ENCODE measurements around the gene ASCC1.

DNA sequence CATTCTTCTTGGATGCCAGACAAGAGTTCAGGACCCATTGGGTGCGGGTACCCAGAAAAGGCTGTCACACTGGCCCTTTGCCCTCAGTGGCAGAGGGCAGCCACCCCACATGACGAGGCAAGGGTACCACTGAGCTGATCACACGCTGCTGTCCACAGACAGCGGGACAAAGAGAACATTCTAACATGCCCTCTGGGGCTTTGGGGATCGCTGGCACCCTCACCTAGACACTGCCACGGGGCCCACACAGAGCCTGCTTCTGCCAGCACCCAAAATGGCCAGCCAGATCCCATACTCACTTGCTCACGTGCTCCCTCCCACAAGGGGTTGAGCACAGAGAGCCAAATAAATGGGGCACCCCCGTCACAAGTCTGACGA lies 111.0 kb downstream of the ASCC1 start:
- TF ChIP-seq POLR2A (IDR thresholded peaks at IDR 0.05; ENCODE audit: low read depth, low read length) (no peak), POLR2AphosphoS5 (IDR thresholded peaks at IDR 0.05; ENCODE audit: insufficient read depth, low read depth, low read length) (no peak), CTCF (IDR thresholded peaks at IDR 0.05; ENCODE audit: extremely low read depth in 1 of 2, insufficient read depth in 1 of 2, low read depth in 1 of 2, low read length in 2 of 2) (no peak), MAX (IDR thresholded peaks at IDR 0.05; ENCODE audit: insufficient read depth, insufficient read length) (no peak), EZH2 (IDR thresholded peaks at IDR 0.05; ENCODE audit: borderline replicate concordance, low read depth, low read length, severe bottlenecking) (no peak), GATA2 (IDR thresholded peaks at IDR 0.05; ENCODE audit: insufficient read depth, insufficient read length, low read depth, low read length) (no peak), MYC (IDR thresholded peaks at IDR 0.05; ENCODE audit: low read depth, low read length) (no peak), JUN (IDR thresholded peaks at IDR 0.05; ENCODE audit: borderline replicate concordance, insufficient read depth, insufficient read length, low read depth) (no peak), FOS (IDR thresholded peaks at IDR 0.05; ENCODE audit: borderline replicate concordance, insufficient read depth, low read length) (no peak)
